ENCODE data around the gene OR10G4.
"Not testable (repeated sequence)": the region's sequence is repeated elsewhere in the genome, so short reads cannot be mapped to it uniquely, and the experiment has no call there.

OR10G4 gene, protein sequence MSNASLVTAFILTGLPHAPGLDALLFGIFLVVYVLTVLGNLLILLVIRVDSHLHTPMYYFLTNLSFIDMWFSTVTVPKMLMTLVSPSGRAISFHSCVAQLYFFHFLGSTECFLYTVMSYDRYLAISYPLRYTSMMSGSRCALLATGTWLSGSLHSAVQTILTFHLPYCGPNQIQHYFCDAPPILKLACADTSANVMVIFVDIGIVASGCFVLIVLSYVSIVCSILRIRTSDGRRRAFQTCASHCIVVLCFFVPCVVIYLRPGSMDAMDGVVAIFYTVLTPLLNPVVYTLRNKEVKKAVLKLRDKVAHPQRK

DNA sequence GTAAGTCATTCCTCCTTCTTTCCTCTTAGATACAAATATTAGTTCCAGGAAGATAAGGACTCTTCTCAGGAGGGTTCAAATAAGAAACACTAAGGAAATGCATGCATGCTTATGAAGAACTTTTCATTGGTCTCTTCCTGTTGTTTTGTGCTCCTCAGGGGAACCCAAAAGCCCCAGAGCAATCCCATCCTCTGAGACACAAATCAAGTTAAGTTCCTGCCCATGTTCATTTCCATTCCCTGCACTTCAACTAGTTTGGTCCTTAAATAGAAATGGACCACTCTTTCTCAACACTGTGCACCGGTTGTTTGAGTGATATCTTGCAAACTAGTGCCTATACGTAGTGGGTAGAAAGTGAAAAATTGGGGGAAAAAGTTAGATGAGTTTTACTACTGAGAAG, at the start of gene OR10G4:
TSS of gene OR10G4 (plus strand) at position 301 of the 400 bp plus-strand sequence. CDS start 2,578 bp downstream, outside the sequence.
- DNase-seq: no peak
- TF ChIP-seq POLR2A (IDR thresholded peaks at IDR 0.05; ENCODE audit: low read length): no peak
- TF ChIP-seq GATA1 (IDR thresholded peaks at IDR 0.05; ENCODE audit: low read depth, low read length): no peak

DNA sequence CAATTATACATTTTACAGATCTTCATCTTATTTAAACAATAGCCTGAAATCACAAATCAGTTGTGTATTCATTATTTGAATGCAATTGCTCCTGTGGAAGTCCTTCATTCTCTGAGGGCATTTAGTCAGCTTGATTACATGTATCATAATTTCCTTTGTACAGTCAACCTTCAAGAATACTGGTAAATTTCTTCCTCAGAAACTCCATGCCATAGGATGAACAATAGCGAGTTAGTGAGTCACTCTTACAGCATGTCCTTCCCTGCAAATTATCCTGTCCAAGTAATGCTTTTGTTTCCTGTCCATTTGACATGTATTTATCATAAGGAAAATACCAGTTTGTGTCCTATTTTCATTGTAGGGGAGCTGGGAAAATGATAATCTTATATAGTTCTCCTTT, 39.0 kb upstream of the OR10G4 start:
- no peak for DNase-seq
- TF ChIP-seq GATA1 (IDR thresholded peaks at IDR 0.05; ENCODE audit: low read depth, low read length) (no peak), POLR2A (IDR thresholded peaks at IDR 0.05; ENCODE audit: low read length) (no peak)

GRCh38 chr11:123976770-123977560, 35.8 kb upstream of the OR10G4 start:
- TF ChIP-seq POLR2A (IDR thresholded peaks at IDR 0.05; ENCODE audit: low read length): no peak
- no peak for TF ChIP-seq GATA1 (IDR thresholded peaks at IDR 0.05; ENCODE audit: low read depth, low read length)
- no peak for DNase-seq

GRCh38 chr11:123977731-123978347, 35.0 kb upstream of the OR10G4 start, which contains the start of gene OR10S1:
Gene OR10S1 (minus strand): TSS chr11:123977781. CDS start chr11:123977664, 117 bp downstream.
- TF ChIP-seq POLR2A (IDR thresholded peaks at IDR 0.05; ENCODE audit: low read length) (no peak), GATA1 (IDR thresholded peaks at IDR 0.05; ENCODE audit: low read depth, low read length) (no peak)
- peak in 1 of 2 experiments; percentile 8 for DNase-seq

- TF ChIP-seq GATA1 (IDR thresholded peaks at IDR 0.05; ENCODE audit: low read depth, low read length) (no peak), POLR2A (IDR thresholded peaks at IDR 0.05; ENCODE audit: low read length) (no peak)
- DNase-seq: no peak
Observed at GRCh38 chr11:123979311-123979710, 33.5 kb upstream of the OR10G4 start.

- no peak for DNase-seq
- TF ChIP-seq POLR2A (IDR thresholded peaks at IDR 0.05; ENCODE audit: low read length): no peak
- TF ChIP-seq GATA1 (IDR thresholded peaks at IDR 0.05; ENCODE audit: low read depth, low read length): no peak
Observed at GRCh38 chr11:123995119-123995518, 17.7 kb upstream of the OR10G4 start, which contains the start of gene OR10G6. Gene OR10G6 (minus strand): TSS chr11:123995161. CDS start chr11:123995161, 0 bp downstream.

- DNase-seq: not testable (repeated sequence)
Observed at GRCh38 chr11:124015837-124016236, 3.0 kb downstream of the OR10G4 start.

DNA sequence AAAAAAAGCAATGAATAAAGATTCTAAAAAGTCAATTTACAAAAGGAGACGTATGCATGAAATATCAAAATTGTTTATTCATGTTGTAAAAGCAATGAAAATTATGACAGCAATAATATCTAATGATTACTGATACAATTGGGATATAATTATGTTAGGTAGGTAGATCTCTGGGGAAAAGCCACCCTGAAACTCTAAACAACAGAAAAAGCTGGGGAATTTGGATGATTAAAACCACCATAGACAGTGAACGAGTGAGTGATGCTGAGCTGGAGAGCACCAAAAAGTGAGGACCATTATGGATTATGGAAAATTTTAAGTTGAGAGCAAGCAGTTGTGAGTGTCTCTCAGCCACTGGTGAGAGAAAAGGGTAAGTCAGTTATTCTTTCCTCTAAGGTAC, 13.7 kb downstream of the OR10G4 start, which contains the start of gene OR10G8:
TSS of gene OR10G8 (plus strand) at position 301 of the 400 bp plus-strand sequence. CDS start 2,825 bp downstream, outside the sequence.
- DNase-seq: no peak
- TF ChIP-seq GATA1 (IDR thresholded peaks at IDR 0.05; ENCODE audit: low read depth, low read length) (no peak), POLR2A (IDR thresholded peaks at IDR 0.05; ENCODE audit: low read length) (no peak)

DNA sequence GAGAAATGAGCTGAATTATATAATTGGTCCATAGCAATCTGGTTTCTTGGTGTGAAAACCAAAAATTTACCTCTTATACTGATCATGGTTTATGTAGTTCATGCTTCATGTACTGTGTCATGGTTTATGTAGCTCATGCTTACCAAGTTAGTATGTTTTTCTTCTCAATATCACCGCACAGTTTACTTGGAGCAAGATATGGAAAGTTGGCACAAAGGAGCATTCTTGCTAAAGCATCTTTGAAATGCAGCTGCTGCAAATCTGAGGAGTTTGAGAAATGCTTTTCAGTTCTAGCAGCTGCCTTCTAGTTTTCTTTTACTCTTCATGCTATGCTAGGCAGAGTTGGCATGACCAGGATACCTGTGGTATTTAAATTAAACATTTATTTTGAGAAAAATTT, 23.9 kb downstream of the OR10G4 start:
- TF ChIP-seq GATA1 (IDR thresholded peaks at IDR 0.05; ENCODE audit: low read depth, low read length) (no peak), POLR2A (IDR thresholded peaks at IDR 0.05; ENCODE audit: low read length) (no peak)
- DNase-seq: no peak

DNA sequence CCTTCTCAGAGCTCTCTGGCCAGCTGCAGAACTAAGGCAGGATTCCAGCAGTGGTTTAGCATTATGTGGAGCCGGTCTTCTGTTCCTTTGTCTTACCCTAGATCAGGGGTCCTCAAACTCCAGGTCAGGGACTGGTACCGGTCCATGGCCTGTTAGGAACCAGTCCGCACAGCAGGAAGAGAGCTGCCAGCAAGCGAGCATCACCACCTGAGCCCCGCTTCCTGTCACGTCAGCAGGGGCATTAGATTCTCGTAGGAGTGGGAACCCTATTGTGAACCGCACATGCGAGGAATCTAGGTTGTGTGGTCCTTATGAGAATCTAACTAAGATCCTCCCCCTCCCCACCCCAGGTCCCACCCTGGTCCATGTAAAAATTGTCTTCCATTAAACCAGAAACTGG, 26.8 kb downstream of the OR10G4 start:
- no peak for TF ChIP-seq GATA1 (IDR thresholded peaks at IDR 0.05; ENCODE audit: low read depth, low read length)
- no peak for TF ChIP-seq POLR2A (IDR thresholded peaks at IDR 0.05; ENCODE audit: low read length)
- DNase-seq: no peak

DNA sequence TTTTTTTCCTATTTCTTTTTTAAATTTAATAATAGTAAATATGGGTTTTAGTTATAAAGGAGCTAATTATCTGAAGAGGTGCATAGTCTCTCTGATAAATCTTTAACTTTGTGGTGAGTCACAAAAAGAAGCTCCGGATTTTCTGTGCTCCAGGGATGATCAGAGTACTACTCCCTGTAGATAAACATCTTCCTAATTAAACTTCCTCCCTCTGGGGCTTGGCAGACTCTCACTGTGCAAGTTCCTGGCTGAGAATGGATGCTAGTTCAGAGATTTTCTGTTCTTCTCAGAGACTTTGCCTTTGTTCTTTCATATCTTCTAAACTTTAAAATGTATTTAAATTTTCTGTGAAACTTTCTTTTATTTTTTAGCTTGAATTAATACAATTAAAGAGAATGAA, 28.5 kb downstream of the OR10G4 start, which contains the start of gene OR10G7:
TSS of gene OR10G7 (minus strand) at position 72 of the 400 bp plus-strand sequence. CDS start 2,324 bp downstream, outside the sequence.
- no peak for DNase-seq
- no peak for TF ChIP-seq POLR2A (IDR thresholded peaks at IDR 0.05; ENCODE audit: low read length)
- TF ChIP-seq GATA1 (IDR thresholded peaks at IDR 0.05; ENCODE audit: low read depth, low read length): no peak

- DNase-seq: no peak
- TF ChIP-seq GATA1 (IDR thresholded peaks at IDR 0.05; ENCODE audit: low read depth, low read length) (no peak), POLR2A (IDR thresholded peaks at IDR 0.05; ENCODE audit: low read length) (no peak)
Observed at GRCh38 chr11:124043420-124043819, 30.6 kb downstream of the OR10G4 start.

DNA sequence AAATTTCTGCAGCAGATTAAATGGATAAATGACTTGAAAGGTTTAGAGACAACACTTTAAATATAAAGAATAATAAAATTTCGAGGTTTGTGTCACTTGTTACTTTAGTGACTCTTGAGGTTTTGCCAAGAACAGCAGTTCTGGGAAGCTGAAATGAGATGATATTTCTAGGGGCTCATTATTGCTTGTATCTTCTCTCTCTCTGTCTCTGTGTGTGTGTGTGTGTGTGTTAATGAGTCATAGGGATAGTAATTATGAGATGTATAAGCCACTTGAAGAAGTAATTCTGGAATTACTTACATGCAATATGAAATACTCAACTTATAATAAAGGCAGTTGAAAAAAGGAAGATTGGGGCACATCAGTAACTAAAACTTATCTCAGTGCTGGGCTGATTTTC, 38.0 kb downstream of the OR10G4 start:
- no peak for DNase-seq
- no peak for TF ChIP-seq GATA1 (IDR thresholded peaks at IDR 0.05; ENCODE audit: low read depth, low read length)
- no peak for TF ChIP-seq POLR2A (IDR thresholded peaks at IDR 0.05; ENCODE audit: low read length)

GRCh38 chr11:124052966-124053365, 40.2 kb downstream of the OR10G4 start:
- TF ChIP-seq GATA1 (IDR thresholded peaks at IDR 0.05; ENCODE audit: low read depth, low read length) (no peak), POLR2A (IDR thresholded peaks at IDR 0.05; ENCODE audit: low read length) (no peak)
- DNase-seq: no peak
